Measurements from ENCODE around the gene AKAP13. TPM values are rescaled to one million over a fixed set of nuclear protein-coding genes. Genes with fewer than 3 reads are reported as not detected.

The AKAP13 gene
- total RNA-seq, 1 donor from 2014 or later, result 238 TPM

DNA sequence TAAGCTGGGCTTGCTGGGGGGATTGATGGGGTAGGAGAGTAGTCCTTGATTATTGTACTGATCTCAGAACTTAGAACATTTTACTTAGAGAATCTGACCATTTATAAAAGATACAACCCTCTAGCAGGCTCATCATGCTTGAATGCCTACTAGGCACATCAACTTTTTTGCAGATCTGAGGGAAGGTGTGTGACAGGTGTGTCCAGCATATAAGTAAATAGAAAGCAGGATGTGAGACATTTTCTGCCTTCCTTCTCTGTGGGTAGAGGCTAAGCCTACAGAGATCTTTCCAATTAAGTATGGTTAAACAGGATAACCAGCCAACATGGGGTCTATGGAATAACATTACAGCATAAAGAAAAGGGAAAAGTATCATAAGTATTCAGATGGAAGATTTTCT lies 159.1 kb downstream of the AKAP13 start:
- intact Hi-C loops (cut with DNase I), result no loop called here
- DNase-seq (ENCODE audit: low spot score), result no peak
- ATAC-seq, result no peak

DNA sequence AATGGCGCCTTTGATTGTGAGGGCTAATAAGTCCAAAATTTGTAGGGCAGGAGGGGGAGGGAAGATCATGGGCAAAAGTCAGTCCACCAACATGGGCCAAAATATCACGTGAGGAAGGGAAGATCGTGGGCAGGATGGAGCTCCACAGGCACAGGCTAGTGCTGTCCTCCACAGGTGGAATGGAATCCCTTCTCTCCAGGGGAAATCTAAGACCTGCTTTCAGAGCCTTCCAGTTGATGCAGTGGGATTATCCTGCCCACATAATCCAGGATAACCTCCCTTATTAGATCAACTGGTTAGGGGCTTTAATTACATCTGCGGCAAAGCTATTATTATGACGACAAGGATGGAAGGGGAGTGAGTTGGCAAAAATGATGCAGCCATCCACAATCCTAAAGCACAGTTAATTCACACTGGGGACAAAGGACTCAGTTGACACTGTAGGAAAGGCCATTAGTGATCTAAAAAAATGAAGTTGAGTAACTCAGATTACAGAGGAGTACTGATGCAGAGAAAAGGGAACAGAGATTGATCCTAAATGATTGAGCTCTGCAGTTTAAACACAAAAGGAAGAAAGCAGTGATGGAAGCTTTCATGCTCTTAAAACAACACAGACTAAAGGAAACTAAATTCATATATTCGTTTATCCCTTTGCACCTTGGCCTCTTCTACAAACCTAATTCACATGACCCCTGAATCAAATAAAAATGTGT lies 159.8 kb downstream of the AKAP13 start:
- no peak for ATAC-seq
- intact Hi-C loops (cut with DNase I), result no loop called here
- DNase-seq (ENCODE audit: low spot score), result no peak

DNA sequence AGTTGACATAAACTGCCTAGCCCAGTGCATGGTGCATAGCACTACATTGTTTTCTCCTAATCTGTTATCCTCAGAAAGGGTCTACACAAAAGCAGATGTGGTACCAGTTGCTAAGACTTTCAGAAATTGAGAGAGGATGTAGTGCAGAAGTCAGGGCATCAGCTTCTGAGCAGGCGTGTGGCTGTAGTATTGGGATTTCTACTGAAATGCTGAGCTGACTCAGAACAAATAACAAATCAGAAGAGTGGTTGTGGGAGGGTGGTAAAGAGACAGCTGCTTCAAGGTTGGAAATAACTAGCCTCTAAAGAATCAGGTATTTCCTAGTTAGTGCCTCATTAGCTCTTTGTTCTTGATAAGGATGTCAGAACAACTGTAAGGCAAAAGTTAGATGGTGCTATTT lies 161.3 kb downstream of the AKAP13 start:
- no peak for DNase-seq (ENCODE audit: low spot score)
- intact Hi-C loops (cut with DNase I), result no loop called here
- no peak for ATAC-seq

DNA sequence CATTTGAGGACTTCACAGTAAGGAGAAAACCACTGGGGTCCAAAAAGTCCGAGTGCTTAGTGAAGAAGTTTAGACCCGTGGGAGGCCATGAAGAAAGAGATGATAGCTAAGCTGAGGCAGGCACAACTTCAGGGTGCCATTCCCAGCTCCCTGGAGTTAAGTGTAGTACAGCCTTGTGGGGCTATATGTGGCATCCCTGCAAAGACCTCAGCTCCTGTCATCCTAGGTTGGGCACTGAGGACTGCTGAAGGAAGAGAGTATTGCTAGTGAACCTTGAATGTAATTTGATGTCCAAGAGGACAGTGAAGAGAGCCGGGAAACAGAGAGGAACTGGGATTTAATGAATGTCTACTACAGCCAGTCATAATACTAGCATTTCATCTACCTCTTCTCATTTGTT lies 162.1 kb downstream of the AKAP13 start:
- ATAC-seq (no peak), DNase-seq (ENCODE audit: low spot score) (no peak)
- intact Hi-C loops (cut with DNase I), result no loop called here

DNA sequence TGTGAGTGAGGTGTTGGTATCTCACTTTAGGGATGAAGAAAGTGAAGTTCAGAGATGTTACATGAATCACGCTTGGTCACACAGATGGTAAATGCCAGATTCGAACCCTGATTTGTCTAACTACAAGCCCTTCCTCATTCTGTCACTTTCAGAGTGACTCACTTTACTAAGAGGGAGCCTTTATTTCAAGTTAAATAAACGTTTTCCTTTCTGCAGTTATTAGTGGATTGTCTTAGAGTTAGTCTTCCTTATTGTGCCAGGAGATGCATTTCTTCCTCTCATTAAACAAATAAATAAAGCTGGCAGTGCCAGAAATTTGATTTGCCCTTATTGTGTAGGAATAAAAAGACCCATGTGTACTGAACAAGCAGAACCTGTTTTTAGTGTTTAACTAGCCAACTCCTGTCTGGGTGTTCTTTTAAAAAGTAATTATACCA lies 162.5 kb downstream of the AKAP13 start:
- DNase-seq (ENCODE audit: low spot score) (no peak), ATAC-seq (no peak)
- intact Hi-C loops (cut with DNase I), result no loop called here

DNA sequence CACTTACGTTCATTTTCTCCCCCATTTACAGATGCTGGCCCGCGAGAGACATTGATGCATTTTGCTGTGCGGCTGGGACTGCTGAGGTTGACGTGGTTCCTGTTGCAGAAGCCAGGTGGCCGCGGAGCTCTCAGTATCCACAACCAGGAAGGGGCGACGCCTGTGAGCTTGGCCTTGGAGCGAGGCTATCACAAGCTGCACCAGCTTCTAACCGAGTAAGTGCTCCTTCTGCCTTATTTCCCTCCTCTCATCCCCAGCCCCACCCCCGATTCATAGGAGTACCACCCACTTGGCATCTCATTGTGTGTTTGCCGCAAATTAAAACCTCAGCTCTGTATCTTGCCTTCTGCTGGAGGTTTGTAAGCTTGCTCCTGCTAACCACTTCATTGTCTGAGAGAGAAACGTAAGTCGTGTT lies 163.3 kb downstream of the AKAP13 start:
- ATAC-seq (peak; percentile 61), DNase-seq (ENCODE audit: low spot score) (peak; percentile 73)
- intact Hi-C loops (cut with DNase I), result no loop called here

DNA sequence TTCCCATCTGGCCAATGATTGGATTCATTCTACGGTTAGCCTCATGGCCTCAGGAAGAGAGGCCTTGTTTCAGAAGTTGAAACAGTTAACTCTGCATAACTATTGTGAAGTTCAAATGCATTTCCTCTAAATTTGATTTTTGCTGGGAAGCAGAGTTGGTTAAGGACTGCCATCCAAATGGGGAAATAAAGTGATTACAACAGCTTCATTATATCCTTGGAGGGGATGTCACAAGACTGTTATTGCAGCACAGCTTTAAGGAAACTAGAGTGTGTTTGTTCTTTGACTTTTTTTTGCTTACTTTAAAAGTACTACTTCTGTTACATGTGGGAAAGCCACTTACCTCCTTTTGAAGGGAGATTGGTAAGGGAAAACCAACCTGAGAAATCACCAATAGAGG lies 164.8 kb downstream of the AKAP13 start:
- intact Hi-C loops (cut with DNase I), result no loop called here
- peak; percentile 93 for ATAC-seq
- no peak for DNase-seq (ENCODE audit: low spot score)

DNA sequence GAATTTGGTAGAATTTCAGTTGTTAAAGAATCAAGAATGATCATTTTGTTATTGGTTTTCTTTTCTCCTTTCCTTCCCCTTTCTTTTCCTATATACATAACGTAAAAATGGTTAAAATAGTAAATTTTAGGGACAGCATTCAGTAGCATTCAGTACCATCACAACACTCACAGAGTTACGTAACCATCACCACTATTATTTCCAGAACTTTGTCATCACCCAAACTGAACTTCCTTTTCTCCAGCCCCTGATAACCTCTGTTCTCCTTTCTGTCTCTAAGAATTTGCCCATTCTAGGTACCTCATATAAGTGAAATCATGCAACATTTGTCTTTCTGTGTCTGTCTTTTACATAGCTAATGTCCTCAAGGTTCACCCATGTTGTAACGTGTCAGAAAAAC lies 165.3 kb downstream of the AKAP13 start:
- ATAC-seq (peak; percentile 68), DNase-seq (ENCODE audit: low spot score) (no peak)
- intact Hi-C loops (cut with DNase I), result no loop called here

DNA sequence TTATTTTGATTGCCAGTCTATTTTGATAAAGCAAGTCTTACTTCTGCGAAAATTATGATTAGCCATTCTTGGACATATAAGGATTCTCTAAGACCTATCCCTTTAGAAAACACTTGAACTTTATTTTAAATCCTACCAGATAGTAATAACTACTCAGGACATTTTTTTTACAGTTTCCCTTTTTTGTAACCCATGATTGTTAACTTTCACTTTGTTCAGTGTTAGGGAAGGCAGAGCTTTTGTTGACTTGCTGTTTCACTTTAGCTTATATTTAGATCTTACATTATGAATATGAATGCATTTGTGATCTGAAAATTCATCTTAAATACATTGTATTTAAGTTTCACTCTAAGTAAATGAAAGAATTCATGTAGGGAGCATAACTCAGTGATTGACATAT lies 167.0 kb downstream of the AKAP13 start:
- ATAC-seq, result no peak
- no peak for DNase-seq (ENCODE audit: low spot score)
- intact Hi-C loops (cut with DNase I), result no loop called here

DNA sequence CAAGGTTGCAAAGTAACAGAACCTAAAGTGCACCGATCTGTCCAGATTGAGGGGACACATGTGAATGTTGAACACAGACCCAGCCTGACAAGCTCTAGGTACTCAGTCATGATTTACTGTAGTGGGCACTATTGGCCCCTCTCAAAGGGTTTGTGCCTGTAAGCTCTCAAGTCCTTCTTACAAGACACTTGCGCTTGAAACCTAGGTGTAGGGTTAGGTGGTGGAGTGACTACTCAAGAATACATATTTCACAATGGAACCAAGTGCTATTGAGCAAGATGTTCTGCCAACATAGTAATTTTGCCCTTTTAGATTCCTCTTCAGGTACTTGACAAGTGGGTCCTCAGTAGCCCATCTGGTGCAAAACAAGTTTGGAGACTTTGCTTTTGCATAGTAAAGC lies 169.9 kb downstream of the AKAP13 start:
- no peak for ATAC-seq
- no peak for DNase-seq (ENCODE audit: low spot score)
- intact Hi-C loops (cut with DNase I), result no loop called here

DNA sequence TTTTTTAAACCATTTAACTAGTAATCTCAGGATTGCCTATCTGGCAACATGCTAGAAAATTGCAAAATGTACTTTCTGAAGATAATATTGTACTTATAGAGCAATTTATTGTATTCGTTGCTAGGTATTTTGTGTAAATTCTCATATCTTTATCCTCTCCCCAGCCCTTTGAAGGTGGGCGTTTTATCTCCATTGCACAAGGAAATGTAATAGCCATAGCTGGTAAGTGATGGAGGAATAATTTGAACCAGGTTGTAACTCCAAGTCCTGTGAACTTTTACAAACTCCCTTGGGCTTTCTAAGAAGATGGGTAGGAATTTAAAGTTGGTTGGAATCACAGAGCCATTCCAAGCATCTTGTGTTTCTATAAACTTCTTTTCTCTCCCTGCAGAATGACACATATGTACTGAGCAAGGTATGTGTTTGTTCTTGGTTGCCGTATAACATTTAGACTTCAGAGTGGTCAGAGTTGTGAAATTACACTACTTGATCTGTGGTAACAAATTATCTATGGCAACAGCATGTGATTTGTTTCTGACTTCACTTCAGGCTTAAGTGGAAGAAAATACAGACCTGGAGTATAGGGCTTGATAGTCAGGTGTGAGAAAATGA lies 170.9 kb downstream of the AKAP13 start:
- ATAC-seq (no peak), DNase-seq (ENCODE audit: low spot score) (no peak)
- intact Hi-C loops (cut with DNase I), result no loop called here

DNA sequence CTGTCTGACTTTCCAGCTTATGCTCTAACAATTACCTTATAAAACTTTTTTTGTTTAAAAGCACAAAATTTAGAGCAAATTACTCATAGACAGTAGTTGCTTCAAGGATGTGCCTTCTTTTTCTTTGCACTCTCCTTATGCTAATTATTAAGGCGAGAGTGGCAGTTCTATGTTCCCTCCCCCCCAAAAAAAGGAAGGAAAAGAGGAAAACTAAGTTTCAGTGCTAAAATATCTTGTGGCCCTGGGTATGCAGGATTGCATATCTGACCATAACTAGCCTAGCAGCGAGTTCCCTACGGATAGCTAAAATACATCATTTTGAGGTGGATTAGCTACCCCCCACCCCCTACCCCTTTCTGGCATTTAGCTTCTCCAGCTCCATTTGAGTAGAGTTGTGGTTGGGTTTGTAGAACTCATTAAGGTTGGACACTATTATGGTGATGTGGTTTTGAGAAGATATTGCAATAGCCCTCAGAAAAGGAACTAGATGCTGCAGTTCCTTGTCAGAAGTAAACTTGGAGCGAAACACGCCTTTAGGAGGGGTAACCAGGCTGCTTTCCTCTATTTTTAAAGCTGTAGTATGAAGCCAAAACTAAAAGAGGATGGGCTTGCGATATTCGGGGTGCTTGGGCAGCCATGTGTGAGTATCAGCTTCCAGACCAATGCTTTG lies 174.6 kb downstream of the AKAP13 start:
- DNase-seq (ENCODE audit: low spot score) (no peak), ATAC-seq (peak; percentile 51)
- intact Hi-C loops (cut with DNase I), result no loop called here

DNA sequence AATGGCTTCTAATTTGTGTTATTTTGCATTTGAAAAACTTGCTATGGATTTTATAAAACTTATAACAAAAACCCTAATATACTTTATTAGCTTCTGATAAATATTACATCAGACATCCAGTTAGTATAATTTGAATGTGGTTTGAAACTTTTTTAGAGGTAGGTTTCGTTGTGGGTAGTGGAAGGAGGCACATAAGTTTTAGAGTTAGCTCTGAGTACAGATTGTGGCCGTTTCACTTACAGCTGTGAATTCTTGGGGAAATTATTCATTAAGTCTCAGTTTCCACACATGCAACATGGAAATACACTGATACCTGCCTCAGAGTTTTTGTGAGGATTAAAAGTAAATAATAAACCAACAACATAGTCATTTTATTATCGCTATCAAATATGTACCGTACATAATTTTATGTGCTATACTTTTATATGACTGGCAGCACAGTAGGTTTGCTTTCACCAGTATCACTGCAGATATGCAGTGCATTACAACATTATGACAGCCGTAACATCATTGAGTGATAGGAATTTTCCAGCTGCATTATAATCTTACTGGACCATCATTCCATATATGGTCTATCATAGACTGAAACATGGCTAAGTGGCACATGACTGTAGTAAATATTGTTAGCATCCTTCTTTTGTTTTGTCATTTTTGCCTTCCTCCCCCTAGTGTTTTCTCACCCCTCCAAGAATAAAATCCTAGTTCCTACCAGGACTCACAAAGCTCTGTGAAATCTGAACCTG lies 175.6 kb downstream of the AKAP13 start:
- no peak for ATAC-seq
- intact Hi-C loops (cut with DNase I), result no loop called here
- DNase-seq (ENCODE audit: low spot score), result no peak

DNA sequence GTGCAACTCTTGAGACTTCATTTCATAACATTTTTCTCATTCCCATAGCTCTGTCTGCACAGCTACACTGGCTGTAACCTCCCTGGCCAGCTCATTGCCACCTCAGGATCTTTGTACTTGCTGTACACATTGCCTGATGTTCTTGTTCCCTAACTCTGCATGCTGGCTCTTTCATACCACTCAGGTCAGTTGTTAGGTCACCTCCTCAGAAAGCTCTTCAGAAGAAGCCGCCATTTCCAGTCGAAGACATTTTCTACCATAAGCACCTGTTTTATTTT lies 176.2 kb downstream of the AKAP13 start:
- ATAC-seq (no peak), DNase-seq (ENCODE audit: low spot score) (no peak)
- intact Hi-C loops (cut with DNase I), result no loop called here

DNA sequence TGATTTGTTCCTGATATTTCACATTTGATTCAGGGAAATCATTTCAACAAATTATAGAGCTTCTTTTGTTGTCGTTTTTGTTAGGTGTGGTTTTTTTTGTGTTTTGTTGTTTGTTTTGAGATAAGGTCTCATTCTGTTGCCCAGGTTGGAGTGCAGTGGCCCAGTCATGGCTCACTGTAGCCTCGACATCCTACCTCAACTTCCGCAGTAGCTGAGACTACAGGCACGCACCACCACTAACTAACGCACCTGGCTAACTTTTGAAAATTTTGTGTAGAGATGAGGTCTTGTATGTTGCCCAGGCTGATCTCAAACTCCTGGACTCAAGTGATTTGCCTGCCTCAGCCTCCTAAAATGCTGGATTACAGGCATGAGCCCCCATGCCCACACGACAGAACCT lies 177.0 kb downstream of the AKAP13 start:
- ATAC-seq, result no peak
- DNase-seq (ENCODE audit: low spot score), result no peak
- intact Hi-C loops (cut with DNase I), result no loop called here

DNA sequence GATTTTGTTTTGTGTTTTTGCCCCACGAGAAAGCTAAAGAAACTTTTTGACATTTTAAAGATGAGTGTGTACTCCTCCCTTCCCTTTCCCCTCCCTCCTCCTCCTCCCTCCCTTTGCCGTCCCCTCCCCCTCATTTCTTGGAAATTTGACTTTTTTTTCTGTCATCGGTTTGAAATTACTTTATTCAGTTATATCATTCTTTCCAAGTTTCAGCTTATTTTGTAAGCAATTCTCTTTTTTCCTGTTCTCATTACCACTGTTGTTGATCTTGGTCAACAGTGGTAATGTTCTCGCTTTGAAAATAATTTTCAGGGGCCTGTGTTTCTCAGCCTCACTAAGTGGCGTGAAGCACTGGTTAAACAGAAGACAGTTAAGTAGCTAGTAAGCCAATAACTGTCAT lies 178.4 kb downstream of the AKAP13 start:
- no peak for DNase-seq (ENCODE audit: low spot score)
- intact Hi-C loops (cut with DNase I), result no loop called here
- ATAC-seq, result peak; percentile 65

DNA sequence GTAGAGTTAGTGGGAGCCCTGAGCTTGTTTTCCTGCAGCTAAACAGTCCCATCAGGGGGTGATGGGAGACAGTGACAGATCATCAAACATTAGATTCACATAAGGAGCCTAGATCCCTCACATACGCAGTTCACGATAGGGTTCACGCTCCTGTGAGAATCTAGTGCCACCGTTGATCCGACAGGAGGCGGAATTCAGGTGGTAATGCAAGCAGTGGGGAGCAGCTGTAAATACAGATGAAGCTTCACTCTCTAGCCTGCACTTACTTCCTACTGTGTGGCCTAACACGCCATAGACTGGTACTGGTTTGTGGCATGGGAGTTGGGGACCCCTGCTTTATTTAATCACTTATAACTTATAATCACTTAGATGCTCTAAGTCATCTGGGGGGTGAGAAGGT lies 179.1 kb downstream of the AKAP13 start:
- no peak for DNase-seq (ENCODE audit: low spot score)
- no peak for ATAC-seq
- intact Hi-C loops (cut with DNase I), result no loop called here

DNA sequence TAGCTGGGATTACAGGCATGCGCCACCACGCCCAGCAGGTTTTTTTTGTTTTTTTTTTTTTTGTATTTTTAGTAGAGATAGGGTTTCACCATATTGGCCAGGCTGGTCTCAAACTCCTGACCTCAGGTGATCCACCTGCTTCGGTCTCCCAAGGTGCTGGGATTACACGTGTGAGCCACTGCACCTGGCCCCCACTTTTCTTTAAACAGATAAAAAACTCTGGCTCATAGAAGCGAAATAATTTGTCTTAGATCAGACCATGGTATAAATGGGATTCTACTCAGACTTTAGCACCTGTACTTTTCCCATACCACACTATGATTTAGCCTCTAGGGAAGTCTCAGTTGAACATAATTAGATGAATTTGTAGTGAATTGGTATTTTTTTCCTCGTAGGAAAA lies 182.4 kb downstream of the AKAP13 start:
- ATAC-seq (no peak), DNase-seq (ENCODE audit: low spot score) (no peak)
- intact Hi-C loops (cut with DNase I), result no loop called here

DNA sequence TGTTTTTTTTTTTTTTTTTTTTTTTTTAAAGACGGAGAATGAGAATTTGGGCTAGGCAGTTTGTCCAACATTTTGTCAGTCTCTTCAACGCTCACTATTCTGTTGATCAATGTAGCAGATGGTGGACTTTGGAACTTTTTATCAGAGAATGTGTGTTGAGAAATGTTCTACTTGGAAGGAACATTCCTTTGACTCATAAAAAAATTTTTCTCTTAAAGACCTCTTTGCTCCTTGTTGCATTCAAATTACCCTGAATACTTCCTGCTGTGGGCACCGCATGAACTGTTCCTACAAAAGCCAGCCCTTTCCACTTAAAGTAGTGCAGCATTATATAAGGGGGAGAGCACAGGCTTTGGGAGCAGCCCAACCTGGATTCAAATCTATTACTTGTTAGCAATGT lies 182.9 kb downstream of the AKAP13 start:
- DNase-seq (ENCODE audit: low spot score) (no peak), ATAC-seq (peak; percentile 70)
- intact Hi-C loops (cut with DNase I), result no loop called here

DNA sequence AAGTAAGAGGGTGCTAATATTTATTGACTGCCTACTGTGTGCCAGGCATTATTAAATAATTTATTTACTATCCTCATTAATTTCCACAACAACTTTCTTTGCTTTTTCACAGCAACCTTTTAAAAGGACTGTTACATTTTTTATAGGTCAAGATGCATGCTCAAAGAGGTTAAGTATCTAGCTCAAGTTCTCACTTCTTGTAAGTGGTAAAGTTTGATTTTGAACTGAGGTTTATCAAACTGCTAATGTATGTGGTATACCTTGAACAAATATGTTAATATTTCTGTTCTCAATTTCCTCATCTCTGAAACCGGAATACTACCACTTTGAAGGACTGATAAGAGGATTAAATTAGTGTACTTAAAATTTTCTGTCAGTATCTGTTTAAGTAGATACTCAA lies 183.3 kb downstream of the AKAP13 start:
- DNase-seq (ENCODE audit: low spot score) (no peak), ATAC-seq (no peak)
- intact Hi-C loops (cut with DNase I), result no loop called here
